Measurements from ENCODE around the gene COPE. TPM values are rescaled to one million over a fixed set of nuclear protein-coding genes. Genes with fewer than 3 reads are reported as not detected.
A peak's percentile ranks its signal among the peaks of the same experiment; 100 is the strongest.

Gene COPE
- total and polyA plus RNA-seq, 3 donors from 2014 or later = 343 to 692 (median 490) TPM

DNA sequence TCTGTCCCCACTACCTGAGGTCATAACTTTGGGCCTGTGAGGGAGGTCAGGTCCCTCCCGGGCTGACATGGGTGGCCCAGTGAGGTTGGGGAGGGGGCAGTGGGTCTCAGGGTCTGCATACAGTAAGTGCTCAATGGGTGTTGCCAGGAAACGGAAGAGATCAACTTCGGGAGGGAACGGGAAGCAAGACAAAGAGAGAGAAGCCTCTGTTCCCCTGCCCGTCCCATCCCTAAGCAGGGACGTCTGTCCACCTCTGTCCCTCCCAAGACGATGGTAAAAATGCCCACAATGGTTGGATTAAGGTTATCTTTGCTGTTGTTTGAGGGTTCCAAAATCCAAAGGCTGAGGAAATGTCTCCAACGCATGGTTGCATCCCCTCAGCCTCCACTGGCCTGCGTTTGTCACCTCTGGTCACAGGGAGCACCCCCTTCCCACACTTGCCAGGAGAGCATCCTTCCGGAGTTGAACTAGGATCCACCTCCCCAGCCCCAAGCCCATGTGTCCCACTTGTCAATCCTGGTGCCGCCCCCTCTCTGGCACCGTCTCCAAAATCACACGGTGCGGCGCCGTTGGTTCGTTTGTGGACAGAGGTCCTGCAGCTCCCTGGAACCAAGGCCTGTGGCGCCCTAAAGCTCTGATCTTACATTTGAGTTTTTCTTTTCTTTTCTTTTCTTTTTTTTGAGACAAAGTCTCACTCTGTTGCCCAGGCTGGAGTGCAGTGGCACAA, 22.6 kb upstream of the COPE start:
- WGBS, 2 donors = 43 to 51% methylated on average over 18 of the region's 18 CpGs
- Histone ChIP-seq H3K4me3 (no peak overlapping the region), H3K36me3 (ENCODE audit: low read depth, missing control alignments) (no peaks in the 10 kb centered on the region), H3K9me3 (no peaks in the 10 kb centered on the region), H3K27me3 (no peaks in the 10 kb centered on the region), H3K4me1 (peaks cover 9% of the 10 kb centered on the region), H3K27ac (no peak overlapping the region)
- intact Hi-C loops (cut with DNase I; ENCODE audit: low total_unique reads) = no loop called here
- no peak for DNase-seq
- TF ChIP-seq POLR2A (IDR thresholded peaks at IDR 0.05) (no peak), CTCF (IDR thresholded peaks at IDR 0.05) (no peak)

- peak within 1 kb of the TSS in 1 of 2 donors; percentile 72 for H3K27ac ChIP-seq
- peak; percentile 80 for DNase-seq
- no peaks in the 10 kb centered on the region for H3K27me3 ChIP-seq
- peaks cover 9% of the 10 kb centered on the region for H3K4me1 ChIP-seq
- H3K36me3 ChIP-seq (ENCODE audit: low read depth, missing control alignments) = no peaks in the 10 kb centered on the region
- peak within 1 kb of the TSS; percentile 68 to 70 for H3K4me3 ChIP-seq
- intact Hi-C loops (cut with DNase I; ENCODE audit: low total_unique reads) = no loop called here
- 1 to 3% methylated on average over 21 to 22 of the region's 81 CpGs for WGBS, 2 donors
- no peaks in the 10 kb centered on the region for H3K9me3 ChIP-seq
- TF ChIP-seq POLR2A (IDR thresholded peaks at IDR 0.05) (no peak), CTCF (IDR thresholded peaks at IDR 0.05) (peak in 1 of 3 experiments; percentile 54)
These were observed 21.8 kb upstream of the COPE start, which contains the start of gene HOMER3 for GRCh38 chr19:18940769-18941627. Gene HOMER3 (minus strand): TSS chr19:18941217. CDS start chr19:18938982, 2,235 bp downstream.

DNA sequence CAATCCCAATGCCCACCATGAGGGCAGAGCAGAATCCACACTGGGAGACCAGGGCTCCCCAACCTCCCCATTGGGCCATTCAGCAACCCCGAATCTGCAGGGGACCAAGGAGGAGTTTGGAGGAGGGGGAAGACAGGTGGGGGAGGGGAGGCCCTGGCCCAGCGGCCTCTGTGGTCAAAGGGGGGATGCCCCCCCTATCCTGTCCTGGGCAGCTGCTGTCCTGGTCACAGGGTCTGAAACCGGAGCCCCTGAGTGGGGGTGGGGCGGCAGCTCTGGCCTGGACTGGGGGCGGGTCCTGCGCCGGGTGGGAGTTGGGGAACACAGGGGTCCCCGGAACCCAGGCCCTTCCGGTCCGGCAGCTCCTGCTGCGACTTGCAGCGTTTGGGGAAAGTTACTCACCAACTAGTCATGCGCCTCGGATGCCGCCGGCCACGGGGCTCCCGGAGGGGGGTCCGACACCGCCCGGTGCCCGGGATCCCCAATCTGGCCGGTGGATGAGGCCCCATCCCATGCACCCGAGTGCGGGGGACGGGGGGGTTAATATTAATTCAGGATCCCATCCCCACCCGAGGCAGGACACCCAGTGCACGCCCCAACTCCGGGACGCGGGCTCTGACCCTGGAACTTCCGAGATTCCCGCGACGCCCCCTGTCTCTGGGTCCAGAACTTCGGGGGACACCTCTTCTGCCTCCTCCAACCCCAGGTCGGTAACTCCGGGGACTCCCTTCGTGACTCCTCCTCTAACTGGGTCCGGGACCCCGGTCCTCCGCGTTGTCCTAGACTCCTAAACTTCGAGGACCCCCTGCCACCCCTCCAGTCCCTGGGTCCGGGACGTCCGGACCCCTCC, 21.0 kb upstream of the COPE start:
- Histone ChIP-seq H3K4me3 (peak overlapping the region; percentile 68 to 70), H3K27ac (peak overlapping the region in 1 of 2 donors; percentile 72), H3K27me3 (no peaks in the 10 kb centered on the region), H3K36me3 (ENCODE audit: low read depth, missing control alignments) (no peaks in the 10 kb centered on the region), H3K9me3 (no peaks in the 10 kb centered on the region), H3K4me1 (peaks cover 9% of the 10 kb centered on the region)
- peak; percentile 50 for DNase-seq
- 0 to 1% methylated on average over 14 to 47 of the region's 47 CpGs for WGBS, 2 donors
- TF ChIP-seq CTCF (IDR thresholded peaks at IDR 0.05) (no peak), POLR2A (IDR thresholded peaks at IDR 0.05) (no peak)
- intact Hi-C loops (cut with DNase I; ENCODE audit: low total_unique reads) = no loop called here

- no peak for TF ChIP-seq POLR2A (IDR thresholded peaks at IDR 0.05)
- TF ChIP-seq CTCF (IDR thresholded peaks at IDR 0.05) = no peak
- H3K36me3 ChIP-seq (ENCODE audit: low read depth, missing control alignments) = no peaks in the 10 kb centered on the region
- H3K27me3 ChIP-seq = no peaks in the 10 kb centered on the region
- DNase-seq = no peak
- intact Hi-C loops (cut with DNase I; ENCODE audit: low total_unique reads) = no loop called here
- H3K9me3 ChIP-seq = no peaks in the 10 kb centered on the region
- WGBS, 2 donors = 83% methylated on average over 3 of the region's 3 CpGs
- H3K4me3 ChIP-seq = no peak overlapping the region
- H3K4me1 ChIP-seq = peaks cover 9% of the 10 kb centered on the region
- no peak overlapping the region for H3K27ac ChIP-seq
These were observed 20.0 kb upstream of the COPE start for GRCh38 chr19:18939163-18939562.

All from testis (tissue), 3 donors.